Posterior vena cava (tissue), 2 donors: ENCODE results near the gene UGT2B10. TPM values are rescaled to one million over a fixed set of nuclear protein-coding genes. Genes with fewer than 3 reads are reported as not detected.

Source experiments
- DNase-seq: peaks from one replicate; pipeline ENCODE4 v3.0.0-alpha.2; 2020; ENCODE audit warnings: low spot score
- intact Hi-C, 2 donors: fragments of 100-400 bp; cut with DNase I; formaldehyde crosslinking; loops; one replicate each; pipeline versions ENCODE4 v1.14.1 to v1.14.2; 2022 to 2023
- total RNA-seq, 2 donors: library from RNA; stranded (reverse); fragmentation: NEBNext Ultra II Directional; extraction: Animal tissue kit (Norgen Biotek cat#: 25700); gene quantifications; one replicate each; pipeline ENCODE4 v1.2.1, GENCODE V29; 2021
- donor health status: DM: yes; HTN: yes; CAD: no.
- donor health status: DM: yes; HTN: yes; CAD: no.

Gene UGT2B10
- total RNA-seq, 2 donors from 2014 or later = not detected

- intact Hi-C loops = no loop called here
- no peak for DNase-seq
These were observed 49.4 kb downstream of the UGT2B10 start for GRCh38 chr4:68865188-68865638.

GRCh38 chr4:68865760-68866159 is 50.0 kb downstream of the UGT2B10 start:
- DNase-seq = no peak
- intact Hi-C loops = no loop called here

- intact Hi-C loops = no loop called here
- DNase-seq = no peak
These were observed 53.5 kb downstream of the UGT2B10 start for GRCh38 chr4:68869274-68869773.

- intact Hi-C loops = loop anchor here in 1 of 2 donors (5.0 kb wide), 1 partner anchor 295 kb away; the partner anchor contains the start of gene UGT2B17
- DNase-seq = no peak
These were observed 56.2 kb downstream of the UGT2B10 start for GRCh38 chr4:68871809-68872642.

GRCh38 chr4:68872643-68873502 is 57.1 kb downstream of the UGT2B10 start:
- DNase-seq = no peak
- intact Hi-C loops = loop anchor here in 1 of 2 donors (5.0 kb wide), 1 partner anchor 296 kb away; the partner anchor contains the start of gene UGT2B17

- intact Hi-C loops = loop anchor here in 1 of 2 donors (5.0 kb wide), 1 partner anchor 297 kb away; the partner anchor contains the start of gene UGT2B17
- no peak for DNase-seq
These were observed 58.7 kb downstream of the UGT2B10 start for GRCh38 chr4:68874507-68874906.

- intact Hi-C loops = no loop called here
- DNase-seq = no peak
These were observed 61.8 kb downstream of the UGT2B10 start for GRCh38 chr4:68877555-68877954.

GRCh38 chr4:68878048-68878447 is 62.3 kb downstream of the UGT2B10 start:
- intact Hi-C loops = no loop called here
- DNase-seq = no peak

Other genes starting within 250 kb of the UGT2B10 start
- not detected for gene UGT2B17, start 239.7 kb upstream of the UGT2B10 start, total RNA-seq
- not detected for gene UGT2B15, start 145.3 kb upstream of the UGT2B10 start, total RNA-seq
- gene UGT2A3, start 135.8 kb downstream of the UGT2B10 start, total RNA-seq = not detected